Hepatocyte (in vitro differentiated cells): Measurements from ENCODE around the gene TRAF3IP1. TPM values are rescaled to one million over a fixed set of nuclear protein-coding genes. Genes with fewer than 3 reads are reported as not detected.
"Not testable (repeated sequence)": the region's sequence is repeated elsewhere in the genome, so short reads cannot be mapped to it uniquely, and the experiment has no call there.

Experiments used
- DNase-seq: peaks from one replicate; pipeline ENCODE4 v3.0.0-alpha.2; 2016; ENCODE audit warnings: low spot score
- H2AFZ ChIP-seq: fragments of 200-600 bp; sonication (generic); 2 replicates; pipeline ENCODE4 v1.6.0; 2016; ENCODE audit warnings: antibody characterized with exemption, mild to moderate bottlenecking
- H3K27ac ChIP-seq: fragments of 200-600 bp; sonication (generic); 2 replicates; pipeline ENCODE4 v1.5.1; 2016; ENCODE audit warnings: mild to moderate bottlenecking
- H3K27me3 ChIP-seq: fragments of 200-600 bp; sonication (generic); 2 replicates; pipeline ENCODE4 v1.6.1; 2016
- H3K36me3 ChIP-seq: fragments of 200-600 bp; sonication (generic); replicated peaks from 2 replicates; pipeline ENCODE4 v1.5.1; 2016; ENCODE audit warnings: low read depth; ENCODE audit not compliant: insufficient read depth
- H3K4me1 ChIP-seq: fragments of 200-600 bp; sonication (generic); 2 replicates; pipeline ENCODE4 v1.5.1; 2016; ENCODE audit warnings: mild to moderate bottlenecking, moderate library complexity; ENCODE audit not compliant: insufficient read depth
- H3K4me2 ChIP-seq: fragments of 200-600 bp; sonication (generic); 2 replicates; pipeline ENCODE4 v1.6.0; 2016
- H3K4me3 ChIP-seq: fragments of 200-600 bp; sonication (generic); 2 replicates; pipeline ENCODE4 v1.5.1; 2016; ENCODE audit warnings: mild to moderate bottlenecking
- H3K79me2 ChIP-seq: fragments of 200-600 bp; sonication (generic); 2 replicates; pipeline ENCODE4 v1.6.0; 2017; ENCODE audit warnings: mild to moderate bottlenecking
- H3K9me2 ChIP-seq: fragments of 200-600 bp; sonication (generic); replicated peaks from 2 replicates; pipeline ENCODE4 v1.6.0; 2017; ENCODE audit warnings: mild to moderate bottlenecking; ENCODE audit not compliant: insufficient read depth
- H3K9me3 ChIP-seq: fragments of 200-600 bp; sonication (generic); 2 replicates; pipeline ENCODE4 v1.5.1; 2016; ENCODE audit warnings: low read depth, mild to moderate bottlenecking
- H4K20me1 ChIP-seq: fragments of 200-600 bp; sonication (generic); 2 replicates; pipeline ENCODE4 v1.6.0; 2016; ENCODE audit warnings: mild to moderate bottlenecking; ENCODE audit not compliant: insufficient read depth, poor library complexity, severe bottlenecking
- EZH2 ChIP-seq: fragments of 200-600 bp; sonication (generic); IDR thresholded peaks from 2 replicates; pipeline ENCODE4 v1.6.1; 2016; ENCODE audit warnings: antibody characterized with exemption, mild to moderate bottlenecking, borderline replicate concordance
- EZH2phosphoT487 ChIP-seq: fragments of 200-600 bp; sonication (generic); IDR thresholded peaks from one replicate; pipeline ENCODE4 v1.6.1; 2018; ENCODE audit warnings: antibody characterized with exemption, mild to moderate bottlenecking, low read depth, moderate library complexity; ENCODE audit not compliant: unreplicated experiment, severe bottlenecking
- WGBS: methylation state at CpG from one replicate; pipeline ENCODE4 v1.1.6; 2016; ENCODE audit warnings: low lambda C conversion rate; ENCODE audit errors: missing lambda C conversion rate; 5-methylcytosine and 5-hydroxymethylcytosine counted together
- polyA plus RNA-seq: library from polyadenylated mRNA; unstranded; fragments of >200 nt; fragmentation: Nextera tagmentation; extraction: Ambion mirVana; gene quantifications from 2 replicates; pipeline ENCODE4 v1.2.1, GENCODE V29; 2016
- total RNA-seq: library from RNA; depleted of rRNA; stranded (reverse); fragments of >200 nt; gene quantifications from 2 replicates; pipeline ENCODE4 v1.2.3, GENCODE V29; 2014
- TF ChIP-seq, protein P1 (sequence below): fragments of 200-600 bp; sonication (generic); IDR thresholded peaks from 2 replicates; pipeline ENCODE4 v1.5.1; 2016; ENCODE audit warnings: antibody characterized with exemption, mild to moderate bottlenecking; ENCODE audit not compliant: poor library complexity

Gene TRAF3IP1
- total and polyA plus RNA-seq, 2 experiments from 2014 or later: 9.0 to 9.1 TPM

GRCh38 chr2:238334885-238335284 is 14.6 kb downstream of the TRAF3IP1 start:
- DNase-seq: no peak
- Histone ChIP-seq H2AFZ (no peak overlapping the region), H3K79me2 (no peaks in the 10 kb centered on the region), H3K27me3 (no peaks in the 10 kb centered on the region), H3K36me3 (no peaks in the 10 kb centered on the region), H3K9me3 (no peaks in the 10 kb centered on the region), H3K9me2 (no peaks in the 10 kb centered on the region), H4K20me1 (no peaks in the 10 kb centered on the region), H3K27ac (no peak overlapping the region), H3K4me1 (no peaks in the 10 kb centered on the region), H3K4me2 (no peak overlapping the region), H3K4me3 (no peak overlapping the region)
- TF ChIP-seq, protein P1, sequence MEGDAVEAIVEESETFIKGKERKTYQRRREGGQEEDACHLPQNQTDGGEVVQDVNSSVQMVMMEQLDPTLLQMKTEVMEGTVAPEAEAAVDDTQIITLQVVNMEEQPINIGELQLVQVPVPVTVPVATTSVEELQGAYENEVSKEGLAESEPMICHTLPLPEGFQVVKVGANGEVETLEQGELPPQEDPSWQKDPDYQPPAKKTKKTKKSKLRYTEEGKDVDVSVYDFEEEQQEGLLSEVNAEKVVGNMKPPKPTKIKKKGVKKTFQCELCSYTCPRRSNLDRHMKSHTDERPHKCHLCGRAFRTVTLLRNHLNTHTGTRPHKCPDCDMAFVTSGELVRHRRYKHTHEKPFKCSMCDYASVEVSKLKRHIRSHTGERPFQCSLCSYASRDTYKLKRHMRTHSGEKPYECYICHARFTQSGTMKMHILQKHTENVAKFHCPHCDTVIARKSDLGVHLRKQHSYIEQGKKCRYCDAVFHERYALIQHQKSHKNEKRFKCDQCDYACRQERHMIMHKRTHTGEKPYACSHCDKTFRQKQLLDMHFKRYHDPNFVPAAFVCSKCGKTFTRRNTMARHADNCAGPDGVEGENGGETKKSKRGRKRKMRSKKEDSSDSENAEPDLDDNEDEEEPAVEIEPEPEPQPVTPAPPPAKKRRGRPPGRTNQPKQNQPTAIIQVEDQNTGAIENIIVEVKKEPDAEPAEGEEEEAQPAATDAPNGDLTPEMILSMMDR: no peak
- TF ChIP-seq EZH2 (no peak), EZH2phosphoT487 (no peak)
- WGBS: 95% methylated on average over 6 of the region's 6 CpGs

- DNase-seq, H3K27me3 ChIP-seq, H3K4me2 ChIP-seq, H3K4me1 ChIP-seq, H3K4me3 ChIP-seq, H3K27ac ChIP-seq, H3K9me3 ChIP-seq, H3K9me2 ChIP-seq, H4K20me1 ChIP-seq, H3K36me3 ChIP-seq, H3K79me2 ChIP-seq, H2AFZ ChIP-seq: not testable (repeated sequence)
- 95% methylated on average over 8 of the region's 8 CpGs for WGBS
These were observed 15.3 kb downstream of the TRAF3IP1 start for GRCh38 chr2:238335591-238335990.

- Histone ChIP-seq H3K4me1 (no peaks in the 10 kb centered on the region), H3K9me2 (no peaks in the 10 kb centered on the region), H3K79me2 (no peaks in the 10 kb centered on the region), H3K36me3 (no peaks in the 10 kb centered on the region), H4K20me1 (no peaks in the 10 kb centered on the region), H2AFZ (no peak overlapping the region), H3K9me3 (no peaks in the 10 kb centered on the region), H3K4me2 (no peak overlapping the region), H3K27me3 (no peaks in the 10 kb centered on the region), H3K4me3 (no peak overlapping the region), H3K27ac (no peak overlapping the region)
- TF ChIP-seq EZH2phosphoT487 (no peak), EZH2 (no peak)
- TF ChIP-seq, protein P1: no peak
- WGBS: 75% methylated on average over 2 of the region's 2 CpGs
- DNase-seq: no peak
These were observed 15.8 kb downstream of the TRAF3IP1 start for GRCh38 chr2:238336151-238336550.

DNA sequence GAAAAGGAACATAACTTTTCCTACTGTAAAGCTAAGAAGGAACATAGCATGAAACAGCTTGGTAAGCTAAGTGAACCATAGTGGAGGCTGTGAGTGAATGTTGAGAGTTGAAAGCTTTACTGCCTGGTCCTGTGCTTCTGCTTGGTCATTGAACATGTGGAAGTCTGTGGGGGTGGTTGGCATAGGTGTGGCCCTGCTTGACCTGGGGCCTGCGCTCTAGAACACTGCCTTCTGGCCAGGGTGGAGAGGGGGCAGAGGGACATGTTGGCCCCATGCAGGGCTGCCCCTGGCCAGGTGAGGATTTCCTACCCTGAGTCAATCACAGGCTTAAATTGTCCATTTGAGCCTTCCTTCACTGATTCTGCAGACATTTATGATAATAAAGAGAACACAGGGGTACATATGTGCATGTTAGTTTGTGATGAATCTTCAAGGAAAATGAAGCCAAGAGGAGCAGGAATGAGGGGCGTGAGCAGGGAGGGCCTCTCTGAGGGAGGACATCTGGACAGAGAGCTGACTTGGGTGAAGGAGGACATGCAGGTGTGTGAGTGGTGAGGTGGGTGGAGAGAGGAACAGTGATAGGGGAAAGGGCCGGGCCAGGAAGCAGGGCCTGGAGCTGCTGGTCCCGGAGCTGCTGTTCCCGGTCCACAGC is 16.6 kb downstream of the TRAF3IP1 start:
- H4K20me1 ChIP-seq: no peaks in the 10 kb centered on the region
- no peaks in the 10 kb centered on the region for H3K36me3 ChIP-seq
- H3K4me1 ChIP-seq: no peaks in the 10 kb centered on the region
- H3K27me3 ChIP-seq: no peaks in the 10 kb centered on the region
- no peak overlapping the region for H3K4me2 ChIP-seq
- TF ChIP-seq, protein P1: no peak
- no peak for TF ChIP-seq EZH2phosphoT487
- TF ChIP-seq EZH2: no peak
- DNase-seq: no peak
- H3K9me2 ChIP-seq: no peaks in the 10 kb centered on the region
- WGBS: 95% methylated on average over 5 of the region's 5 CpGs
- H3K9me3 ChIP-seq: no peaks in the 10 kb centered on the region
- H2AFZ ChIP-seq: no peak overlapping the region
- no peak overlapping the region for H3K4me3 ChIP-seq
- H3K79me2 ChIP-seq: no peaks in the 10 kb centered on the region
- H3K27ac ChIP-seq: no peak overlapping the region
